Lower leg skin (tissue), 3 donors: ENCODE data around the gene VPS35L.

Experiments used
- CTCF ChIP-seq, 3 donors: fragments of 450-650 bp; IDR thresholded peaks; one replicate each; pipeline ENCODE4 v1.5.1; 2016; ENCODE audit warnings: antibody characterized with exemption in 3 of 3, mild to moderate bottlenecking in 3 of 3, moderate library complexity in 2 of 3
- POLR2A ChIP-seq, 2 donors: fragments of 450-650 bp; IDR thresholded peaks; one replicate each; pipeline ENCODE4 v1.6.1; 2016 to 2017; ENCODE audit warnings: antibody characterized with exemption in 2 of 2, mild to moderate bottlenecking in 1 of 2, moderate library complexity in 1 of 2

GRCh38 chr16:19578378-19578971 lies 23.0 kb downstream of the VPS35L start:
- TF ChIP-seq CTCF (IDR thresholded peaks at IDR 0.05) (no peak), POLR2A (IDR thresholded peaks at IDR 0.05) (no peak)
